DND-41 (cell line): ENCODE results near the gene ADARB2.

Experiments used
- ATAC-seq: fragments of 200-7000 bp; cut with Tn5 transposase; 3 replicates; pipeline ENCODE4 v1.9.1; 2021; ENCODE audit warnings: low read depth; ENCODE audit not compliant: insufficient read depth
- DNase-seq: peaks from one replicate; pipeline ENCODE4 v3.0.0-alpha.2; 2020
- H2AFZ ChIP-seq: 2 replicates; pipeline ENCODE4 v1.6.0; 2012; ENCODE audit warnings: low read depth, low read length
- H3K27ac ChIP-seq: 2 replicates; pipeline ENCODE4 v1.5.1; 2012; ENCODE audit warnings: low read length, inconsistent platforms
- H3K27me3 ChIP-seq: fragments of 200-600 bp; sonication (generic); 2 replicates; pipeline ENCODE4 v1.6.0; 2012; ENCODE audit warnings: low read length, mild to moderate bottlenecking, inconsistent platforms; ENCODE audit not compliant: insufficient read depth, poor library complexity
- H3K36me3 ChIP-seq: 2 replicates; pipeline ENCODE4 v1.5.1; 2012; ENCODE audit warnings: low read length, inconsistent platforms; ENCODE audit not compliant: insufficient read depth
- H3K4me1 ChIP-seq: 2 replicates; pipeline ENCODE4 v1.5.1; 2012; ENCODE audit warnings: mild to moderate bottlenecking, low read length; ENCODE audit not compliant: insufficient read depth
- H3K4me2 ChIP-seq: 2 replicates; pipeline ENCODE4 v1.6.0; 2012; ENCODE audit warnings: mild to moderate bottlenecking, moderate library complexity, low read length, inconsistent platforms; ENCODE audit not compliant: insufficient read depth
- H3K4me3 ChIP-seq, 2 experiments: fragments of 200-600 bp in 1 of 2; shearing (Covaris generic) in 1 of 2; 2 replicates each; pipeline ENCODE4 v1.5.1; 2012 to 2016; ENCODE audit warnings: inconsistent platforms in 2 of 2, low read length in 2 of 2, mild to moderate bottlenecking in 2 of 2, low read depth in 1 of 2, moderate library complexity in 1 of 2
- H3K79me2 ChIP-seq: 2 replicates; pipeline ENCODE4 v1.6.0; 2012; ENCODE audit warnings: low read length, inconsistent platforms; ENCODE audit not compliant: insufficient read depth
- H3K9ac ChIP-seq: 2 replicates; pipeline ENCODE4 v1.6.0; 2012; ENCODE audit warnings: low read depth, mild to moderate bottlenecking, inconsistent platforms, low read length, moderate library complexity
- H3K9me3 ChIP-seq: 2 replicates; pipeline ENCODE4 v1.5.1; 2012; ENCODE audit warnings: low read length, moderate library complexity, mild to moderate bottlenecking, inconsistent platforms; ENCODE audit not compliant: insufficient read depth, severe bottlenecking
- H4K20me1 ChIP-seq: 2 replicates; pipeline ENCODE4 v1.6.0; 2012; ENCODE audit warnings: low read length; ENCODE audit not compliant: insufficient read depth
- EZH2 ChIP-seq: IDR thresholded peaks from 3 replicates; pipeline ENCODE4 v1.6.1; 2012; ENCODE audit warnings: borderline replicate concordance, low read depth, mild to moderate bottlenecking, moderate library complexity, low read length, inconsistent platforms; ENCODE audit not compliant: severe bottlenecking
- TF ChIP-seq, protein P1 (sequence below): IDR thresholded peaks from 2 replicates; pipeline ENCODE4 v1.5.1; 2012; ENCODE audit warnings: borderline replicate concordance, low read length, moderate library complexity, mild to moderate bottlenecking; ENCODE audit not compliant: poor library complexity, severe bottlenecking; ENCODE audit errors: extremely low read depth

ADARB2 gene

DNA sequence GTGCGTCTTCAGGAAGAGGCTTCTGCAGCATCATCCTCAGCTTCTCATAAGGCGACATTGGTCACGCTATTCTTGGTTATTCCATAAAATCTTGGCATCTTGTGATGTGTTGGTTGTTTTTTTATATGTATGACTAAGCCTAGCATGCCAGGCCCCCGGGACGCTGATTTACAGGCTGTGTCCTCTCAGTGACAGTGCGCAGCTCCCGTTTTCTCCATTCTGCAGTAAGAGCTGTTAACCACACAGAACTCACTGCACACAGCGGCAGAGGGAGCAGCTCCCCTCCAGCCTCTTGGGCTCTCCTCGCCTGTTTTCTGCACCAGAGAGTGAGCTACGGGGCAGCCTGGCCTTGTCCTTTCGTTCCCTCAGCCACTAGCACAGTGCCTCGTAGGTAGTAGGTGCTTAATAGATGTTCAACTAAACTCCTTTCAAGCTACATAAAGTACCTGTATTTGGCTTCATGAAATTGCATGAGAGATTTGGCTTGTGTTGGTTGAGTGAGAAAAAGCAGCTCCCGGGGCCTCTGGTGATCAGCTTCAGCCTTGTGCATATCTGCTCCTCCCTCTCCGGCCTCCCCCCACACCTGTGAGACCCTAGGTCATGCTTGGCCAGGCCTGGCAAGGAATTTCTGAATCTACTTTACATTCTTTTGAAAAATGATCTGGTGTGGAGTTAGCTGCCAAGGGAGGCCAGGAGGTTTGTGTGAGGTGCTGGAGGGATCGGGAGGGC lies 564.9 kb downstream of the ADARB2 start:
- H3K4me3 ChIP-seq: no peak overlapping the region
- H2AFZ ChIP-seq: no peak overlapping the region
- no peaks in the 10 kb centered on the region for H3K27me3 ChIP-seq
- no peak for DNase-seq
- H3K36me3 ChIP-seq: no peaks in the 10 kb centered on the region
- H4K20me1 ChIP-seq: 0 out of 2 replicates have a peak, but pooled peaks cover 2% of the 10 kb centered on the region
- no peak overlapping the region for H3K9ac ChIP-seq
- H3K27ac ChIP-seq: no peak overlapping the region
- TF ChIP-seq EZH2: no peak
- TF ChIP-seq, protein P1, sequence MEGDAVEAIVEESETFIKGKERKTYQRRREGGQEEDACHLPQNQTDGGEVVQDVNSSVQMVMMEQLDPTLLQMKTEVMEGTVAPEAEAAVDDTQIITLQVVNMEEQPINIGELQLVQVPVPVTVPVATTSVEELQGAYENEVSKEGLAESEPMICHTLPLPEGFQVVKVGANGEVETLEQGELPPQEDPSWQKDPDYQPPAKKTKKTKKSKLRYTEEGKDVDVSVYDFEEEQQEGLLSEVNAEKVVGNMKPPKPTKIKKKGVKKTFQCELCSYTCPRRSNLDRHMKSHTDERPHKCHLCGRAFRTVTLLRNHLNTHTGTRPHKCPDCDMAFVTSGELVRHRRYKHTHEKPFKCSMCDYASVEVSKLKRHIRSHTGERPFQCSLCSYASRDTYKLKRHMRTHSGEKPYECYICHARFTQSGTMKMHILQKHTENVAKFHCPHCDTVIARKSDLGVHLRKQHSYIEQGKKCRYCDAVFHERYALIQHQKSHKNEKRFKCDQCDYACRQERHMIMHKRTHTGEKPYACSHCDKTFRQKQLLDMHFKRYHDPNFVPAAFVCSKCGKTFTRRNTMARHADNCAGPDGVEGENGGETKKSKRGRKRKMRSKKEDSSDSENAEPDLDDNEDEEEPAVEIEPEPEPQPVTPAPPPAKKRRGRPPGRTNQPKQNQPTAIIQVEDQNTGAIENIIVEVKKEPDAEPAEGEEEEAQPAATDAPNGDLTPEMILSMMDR: no peak
- ATAC-seq: no peak
- H3K79me2 ChIP-seq: no peaks in the 10 kb centered on the region
- H3K4me2 ChIP-seq: no peak overlapping the region
- no peaks in the 10 kb centered on the region for H3K4me1 ChIP-seq
- no peaks in the 10 kb centered on the region for H3K9me3 ChIP-seq

DNA sequence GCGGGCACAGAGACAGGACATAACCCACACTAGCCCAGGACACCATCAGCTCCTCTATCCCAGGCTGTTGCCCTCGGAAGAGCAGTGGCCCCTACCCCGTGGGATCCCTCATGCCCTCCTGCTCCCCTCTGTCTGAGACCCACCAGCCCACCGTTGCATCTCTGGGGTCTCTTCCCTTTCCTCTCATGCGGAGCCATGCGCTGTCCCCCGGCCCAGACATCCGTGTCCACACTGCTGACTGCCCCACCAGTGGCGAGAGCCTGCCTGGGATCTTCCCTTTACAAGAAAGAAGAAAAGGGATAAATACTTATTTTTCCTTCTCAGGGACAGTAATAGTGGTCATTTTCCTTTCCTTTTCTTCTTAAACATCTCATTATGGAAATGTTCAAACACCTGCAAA lies 565.7 kb downstream of the ADARB2 start:
- Histone ChIP-seq H4K20me1 (0 out of 2 replicates have a peak, but pooled peaks cover 2% of the 10 kb centered on the region), H3K4me3 (no peak overlapping the region), H2AFZ (no peak overlapping the region), H3K9ac (no peak overlapping the region), H3K9me3 (no peaks in the 10 kb centered on the region), H3K4me1 (no peaks in the 10 kb centered on the region), H3K79me2 (no peaks in the 10 kb centered on the region), H3K27me3 (no peaks in the 10 kb centered on the region), H3K36me3 (no peaks in the 10 kb centered on the region), H3K27ac (no peak overlapping the region), H3K4me2 (no peak overlapping the region)
- TF ChIP-seq, protein P1: no peak
- TF ChIP-seq EZH2: no peak
- no peak for ATAC-seq
- DNase-seq: no peak

DNA sequence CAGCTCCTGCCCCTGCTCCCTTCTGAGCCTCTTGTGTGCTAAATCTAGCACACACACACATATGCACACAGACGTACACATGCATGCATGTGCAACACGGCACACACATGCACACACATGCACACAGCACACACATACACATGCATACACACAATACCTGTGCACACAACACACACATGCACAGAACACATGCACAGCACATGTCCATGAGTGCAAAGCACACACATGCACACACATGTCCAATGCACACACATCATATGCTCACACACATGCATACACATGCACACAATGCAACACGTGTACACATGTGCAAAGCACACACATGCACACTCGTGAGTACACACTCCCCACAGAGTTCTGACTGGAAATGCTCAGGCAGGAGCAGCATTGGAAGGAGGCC lies 566.1 kb downstream of the ADARB2 start:
- no peaks in the 10 kb centered on the region for H3K9me3 ChIP-seq
- no peak for ATAC-seq
- H3K9ac ChIP-seq: no peak overlapping the region
- no peaks in the 10 kb centered on the region for H3K4me1 ChIP-seq
- no peak overlapping the region for H3K4me2 ChIP-seq
- TF ChIP-seq, protein P1: no peak
- no peak for TF ChIP-seq EZH2
- H3K36me3 ChIP-seq: no peaks in the 10 kb centered on the region
- DNase-seq: no peak
- H3K27me3 ChIP-seq: no peaks in the 10 kb centered on the region
- 0 out of 2 replicates have a peak, but pooled peaks cover 2% of the 10 kb centered on the region for H4K20me1 ChIP-seq
- no peak overlapping the region for H3K4me3 ChIP-seq
- H3K27ac ChIP-seq: no peak overlapping the region
- no peak overlapping the region for H2AFZ ChIP-seq
- no peaks in the 10 kb centered on the region for H3K79me2 ChIP-seq

DNA sequence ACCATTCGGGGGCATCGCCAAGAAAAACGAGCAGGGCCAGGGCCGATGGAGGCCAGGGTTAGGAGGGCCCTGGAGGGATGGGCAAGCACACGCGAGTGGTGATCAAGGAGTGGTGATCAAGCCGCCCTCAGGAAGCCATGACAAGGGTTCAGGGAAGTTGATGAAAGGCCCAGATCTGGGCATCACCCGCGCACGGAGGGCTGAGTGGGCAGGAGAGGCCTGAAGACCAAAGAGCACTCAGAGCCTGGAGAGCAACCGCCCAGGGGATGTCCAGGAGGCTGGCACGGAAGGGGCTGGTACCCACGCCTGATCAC lies 566.5 kb downstream of the ADARB2 start:
- no peak overlapping the region for H3K4me3 ChIP-seq
- DNase-seq (no peak), ATAC-seq (no peak)
- H3K36me3 ChIP-seq: no peaks in the 10 kb centered on the region
- no peak overlapping the region for H2AFZ ChIP-seq
- no peaks in the 10 kb centered on the region for H3K4me1 ChIP-seq
- H3K4me2 ChIP-seq: no peak overlapping the region
- H3K9me3 ChIP-seq: no peaks in the 10 kb centered on the region
- H4K20me1 ChIP-seq: 0 out of 2 replicates have a peak, but pooled peaks cover 2% of the 10 kb centered on the region
- H3K27ac ChIP-seq: no peak overlapping the region
- TF ChIP-seq, protein P1: no peak
- no peak for TF ChIP-seq EZH2
- no peaks in the 10 kb centered on the region for H3K27me3 ChIP-seq
- no peaks in the 10 kb centered on the region for H3K79me2 ChIP-seq
- H3K9ac ChIP-seq: no peak overlapping the region
